ENCODE results near the gene ADRB2.
"Not testable (repeated sequence)": the region's sequence is repeated elsewhere in the genome, so short reads cannot be mapped to it uniquely, and the experiment has no call there.

ADRB2 gene

DNA sequence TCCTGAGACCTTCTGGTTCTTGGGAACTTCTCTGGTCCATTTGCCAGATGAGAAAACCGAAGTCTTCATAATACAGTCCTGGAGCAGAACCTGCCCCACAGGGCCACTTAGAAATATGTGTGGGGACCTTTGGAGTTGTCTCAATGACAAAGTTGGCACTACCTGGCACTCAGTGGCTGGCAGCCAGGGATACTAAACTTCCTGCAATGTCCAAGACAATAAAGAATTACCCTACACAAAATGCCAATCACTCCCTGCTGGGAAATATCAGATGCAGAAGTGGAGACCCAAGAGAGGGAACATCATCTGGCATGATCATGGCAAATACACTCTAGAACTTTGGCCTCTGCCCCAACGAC is 29.6 kb downstream of the ADRB2 start:
- DNase-seq: no peak

DNA sequence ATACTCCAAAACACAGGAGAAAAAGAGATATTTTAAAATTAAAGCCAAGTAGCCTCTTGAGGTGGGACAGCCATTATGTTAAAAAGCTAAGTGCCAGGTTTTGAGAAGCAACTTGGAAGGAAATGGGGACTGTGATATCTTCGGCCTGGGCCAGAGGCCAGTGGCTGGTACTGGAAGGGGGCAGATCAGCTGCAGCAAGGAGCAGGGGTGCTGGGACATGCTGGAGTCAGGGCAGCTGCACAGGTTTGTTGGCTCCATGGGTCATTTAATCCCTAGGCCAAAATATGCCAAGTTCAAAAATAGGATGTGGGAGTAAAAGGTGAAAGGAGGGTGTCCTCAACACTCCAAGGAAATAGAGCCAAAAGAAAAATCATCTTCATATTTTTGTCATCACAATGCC is 30.0 kb downstream of the ADRB2 start:
- no peak for DNase-seq

DNA sequence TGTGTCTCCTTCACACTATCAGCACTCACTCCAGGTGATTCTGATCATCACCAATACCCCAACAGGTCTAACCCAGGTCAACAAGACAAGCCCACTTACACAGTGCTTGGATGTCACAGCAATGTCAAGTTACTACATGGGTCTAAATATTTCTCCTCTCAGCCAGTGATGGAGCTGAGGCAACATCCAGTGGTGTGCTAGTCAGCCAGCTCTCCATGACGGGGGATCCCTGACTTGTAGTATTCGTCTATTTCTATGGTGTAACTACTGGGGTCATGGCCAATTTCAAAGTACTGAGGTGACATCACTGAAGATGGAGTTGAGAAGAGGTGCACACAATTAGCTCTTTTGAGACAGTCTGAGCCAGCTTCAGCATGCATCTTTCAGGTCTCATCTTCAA is 31.1 kb downstream of the ADRB2 start:
- DNase-seq: no peak

DNA sequence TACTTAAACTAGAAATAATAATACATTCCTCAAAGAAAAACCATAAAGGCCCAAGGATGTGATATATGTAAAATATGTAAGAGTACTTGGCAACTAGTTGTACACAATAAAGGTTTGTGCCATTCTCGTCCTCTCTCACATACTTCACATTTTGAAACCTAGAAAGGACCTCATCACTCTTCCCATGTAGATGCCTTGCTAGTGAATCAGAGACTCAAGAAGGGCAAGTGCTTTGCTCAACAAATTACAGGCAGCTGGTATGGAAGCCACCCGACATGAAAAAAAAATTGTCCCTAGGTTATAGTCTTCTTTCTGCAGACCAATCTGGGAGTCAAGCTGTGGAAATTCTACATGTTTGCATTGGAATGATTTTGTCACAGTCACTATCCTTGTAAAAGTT is 31.7 kb downstream of the ADRB2 start:
- no peak for DNase-seq

DNA sequence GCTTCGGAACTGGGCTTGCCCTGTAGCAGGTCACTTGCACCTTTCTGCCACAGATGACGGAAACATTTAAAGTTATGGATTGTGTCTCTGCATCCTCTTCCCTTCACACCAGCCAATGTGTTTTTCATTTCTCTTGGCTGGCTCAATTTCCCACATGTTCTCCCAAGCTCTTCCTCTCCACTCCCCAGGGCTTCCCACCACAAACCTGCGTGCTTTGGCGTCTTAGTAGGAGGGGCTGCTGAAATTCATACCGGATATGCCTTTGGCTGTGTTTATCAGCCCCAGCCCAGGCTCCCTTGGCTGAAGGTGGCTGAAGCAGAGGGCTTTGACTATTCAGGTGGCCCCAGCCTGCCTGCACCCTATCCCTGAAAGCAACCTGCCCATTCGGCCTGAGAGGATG is 32.1 kb downstream of the ADRB2 start:
- DNase-seq: no peak

DNA sequence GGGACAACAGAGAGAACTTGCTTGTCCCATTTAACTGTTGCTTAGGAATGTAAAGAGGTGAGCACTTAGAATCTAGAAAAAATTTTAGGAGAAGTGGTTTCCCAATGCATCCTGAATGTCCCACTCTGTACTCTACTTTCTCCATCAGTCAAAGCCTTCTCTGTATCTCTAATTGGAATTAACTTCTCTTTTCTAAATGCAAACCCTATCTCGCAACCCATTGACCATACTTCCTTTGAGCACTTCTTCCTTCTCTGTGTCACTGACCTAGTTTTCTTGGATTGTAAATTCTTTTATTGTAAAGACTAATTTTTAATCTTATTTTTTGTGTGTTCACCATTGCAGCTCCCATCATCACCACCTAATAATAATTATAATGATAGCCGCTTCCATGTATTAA is 33.3 kb downstream of the ADRB2 start:
- no peak for DNase-seq

DNA sequence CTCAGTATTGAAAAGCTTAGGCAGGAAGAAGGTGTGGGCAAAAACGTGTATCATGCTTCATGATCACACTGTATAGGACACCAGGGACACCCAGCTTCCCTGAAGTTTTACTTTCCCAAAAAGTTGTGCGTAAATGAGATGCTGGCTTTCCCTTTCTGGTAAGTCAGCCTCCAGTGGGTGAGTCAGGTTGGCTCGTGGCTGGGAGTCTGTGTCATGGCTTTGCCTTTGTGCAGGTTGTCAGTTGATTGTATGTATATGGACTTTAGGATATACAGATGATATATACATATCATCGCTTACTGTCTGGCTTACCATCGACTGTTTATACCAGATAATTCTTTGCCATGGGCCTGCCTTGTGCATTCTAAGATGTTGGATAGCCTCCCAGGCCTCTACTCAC is 34.2 kb downstream of the ADRB2 start:
- no peak for DNase-seq

DNA sequence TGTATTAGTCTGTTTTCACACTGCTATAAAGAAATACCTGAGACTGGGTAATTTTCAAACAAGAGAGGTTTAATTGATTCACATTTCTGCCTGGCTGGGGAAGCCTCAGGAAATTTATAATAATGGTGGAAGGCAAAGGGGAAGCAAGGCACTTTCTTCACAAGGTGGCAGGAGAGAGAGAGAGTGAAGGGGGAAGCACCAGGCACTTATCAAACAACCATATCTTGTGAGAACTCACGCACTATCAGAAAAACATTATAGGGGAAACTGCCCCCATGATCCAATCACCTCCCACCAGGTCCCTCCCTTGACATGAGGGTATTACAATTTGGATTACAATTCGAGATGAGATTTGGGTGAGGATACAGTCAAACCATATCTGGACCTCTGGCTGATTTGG is 34.7 kb downstream of the ADRB2 start:
- DNase-seq: no peak

DNA sequence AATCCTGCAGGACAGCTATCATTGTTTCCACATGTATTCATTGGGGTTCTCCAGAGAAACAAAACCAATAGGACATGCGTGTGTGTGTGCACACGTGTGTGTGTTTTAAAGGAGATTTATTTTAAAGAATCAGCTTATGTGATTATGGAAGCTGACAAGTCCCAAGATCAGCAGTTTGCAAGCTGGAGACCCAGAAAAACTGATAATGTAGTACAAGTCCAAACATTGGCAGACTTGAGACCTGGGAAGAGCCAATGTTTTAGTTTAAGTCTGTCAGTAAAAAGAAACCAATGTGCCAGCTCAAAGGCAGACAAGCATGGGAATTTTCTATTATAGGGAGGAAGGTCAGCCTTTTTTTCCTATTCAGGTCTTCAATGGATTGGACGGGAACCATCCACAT is 35.3 kb downstream of the ADRB2 start:
- no peak for DNase-seq

DNA sequence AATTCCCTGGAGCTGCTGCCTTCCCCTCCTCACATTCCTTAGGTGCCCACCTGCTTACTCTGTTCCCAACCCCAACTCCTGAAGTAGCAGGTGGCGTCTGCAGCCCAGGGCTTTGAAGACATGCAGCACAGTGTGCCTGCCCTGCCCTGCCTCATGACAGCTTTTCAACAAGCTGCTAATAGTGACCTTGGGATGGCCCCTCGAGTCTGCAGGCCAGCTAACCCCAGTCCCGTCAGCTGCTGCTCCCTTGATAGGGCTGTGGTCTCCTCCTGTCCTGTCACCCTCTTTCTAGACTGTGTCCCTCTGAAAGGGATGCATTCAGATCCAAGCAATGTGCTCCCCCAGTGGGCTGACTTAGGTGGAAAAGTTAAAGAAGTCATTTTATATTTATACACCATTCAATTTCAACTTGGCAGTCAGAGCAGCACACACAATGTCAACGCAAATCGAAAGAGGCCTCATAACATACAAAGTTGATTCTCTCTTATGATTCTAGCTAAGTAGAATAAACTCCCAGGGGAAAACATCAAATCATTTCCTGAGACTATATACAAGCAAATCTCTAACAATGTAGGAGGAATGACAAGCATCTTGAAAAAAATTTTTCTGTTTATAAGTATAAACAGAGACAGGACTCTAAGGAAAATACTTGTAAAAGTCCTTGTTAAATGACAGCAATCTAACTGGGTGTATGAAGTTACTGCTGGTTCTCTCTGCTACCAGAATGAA is 37.9 kb downstream of the ADRB2 start:
- no peak for DNase-seq

DNA sequence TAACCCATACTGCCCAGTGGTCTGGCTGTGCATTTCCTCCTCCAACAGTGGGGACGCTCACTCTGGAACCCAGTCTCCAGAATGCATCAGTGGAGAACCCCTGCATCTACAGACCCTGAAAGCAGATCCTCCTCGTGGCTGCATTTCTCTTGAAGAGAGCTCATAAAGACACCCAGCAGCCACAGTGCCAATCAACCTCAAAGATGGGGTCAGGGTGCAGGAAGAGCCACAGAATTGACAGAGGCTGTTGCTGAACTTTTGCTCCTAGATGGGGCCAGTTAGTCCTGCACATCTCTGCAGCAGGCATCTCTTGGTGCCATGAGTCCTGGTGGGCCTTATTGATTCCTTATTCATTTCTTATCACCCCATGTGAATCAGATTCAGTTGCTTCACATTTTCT is 39.6 kb downstream of the ADRB2 start:
- DNase-seq: no peak

DNA sequence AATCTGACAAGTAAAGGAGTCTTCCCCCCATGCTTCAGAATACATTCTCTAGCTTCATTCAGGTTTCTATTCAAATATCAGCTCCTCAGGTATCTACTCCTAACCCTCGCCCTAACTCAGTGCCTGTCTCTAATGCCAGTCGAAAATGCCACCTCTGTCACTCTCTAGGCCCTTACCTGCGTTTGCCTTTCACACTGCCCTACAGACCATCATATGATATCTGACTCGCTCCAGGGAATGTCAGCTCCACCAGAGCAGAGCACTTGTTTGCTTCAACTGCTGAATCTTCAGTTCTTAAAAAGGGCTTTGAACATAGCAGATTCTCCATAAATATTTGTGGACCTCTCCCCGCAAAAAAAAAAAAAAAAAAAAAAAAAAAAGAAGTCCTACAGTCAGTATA is 46.7 kb downstream of the ADRB2 start:
- DNase-seq: no peak

DNA sequence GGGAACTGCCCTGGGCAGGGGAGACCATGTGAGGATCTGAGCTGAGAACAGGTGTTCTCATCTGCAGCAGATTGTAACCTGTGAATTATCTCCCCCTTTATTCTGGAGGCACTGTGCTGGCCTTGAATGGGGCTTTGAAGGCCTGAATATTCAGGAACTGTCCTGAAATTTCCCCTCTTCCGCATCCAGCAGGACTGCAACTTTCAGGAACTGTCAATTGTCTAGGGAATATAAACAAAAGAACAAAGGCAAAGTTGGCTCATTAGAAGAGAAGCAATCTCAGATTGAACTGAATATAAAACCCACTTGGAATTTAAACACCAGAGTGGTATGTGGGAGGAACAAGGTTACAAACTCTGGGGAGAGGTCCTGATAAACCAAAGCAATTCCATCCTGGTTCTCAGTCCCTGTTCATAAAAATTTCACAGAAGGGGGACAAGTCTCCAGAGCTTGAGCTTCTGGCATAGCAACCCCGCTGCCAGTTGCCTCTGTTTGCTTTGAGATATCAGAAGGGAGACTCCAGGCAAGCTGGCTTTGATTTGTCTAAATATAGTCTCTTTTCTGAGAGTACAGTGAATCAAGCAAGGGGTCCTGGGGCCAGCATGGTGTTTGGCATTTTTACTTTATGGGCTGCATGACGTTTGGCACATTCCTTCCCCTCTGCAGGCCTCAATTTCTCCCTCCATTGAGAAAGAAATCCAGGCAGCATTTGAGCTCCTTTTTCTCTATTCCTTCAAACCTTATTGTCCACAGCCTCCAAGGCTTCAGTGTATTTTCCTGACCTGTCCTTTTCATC is 47.5 kb downstream of the ADRB2 start:
- no peak for DNase-seq

DNA sequence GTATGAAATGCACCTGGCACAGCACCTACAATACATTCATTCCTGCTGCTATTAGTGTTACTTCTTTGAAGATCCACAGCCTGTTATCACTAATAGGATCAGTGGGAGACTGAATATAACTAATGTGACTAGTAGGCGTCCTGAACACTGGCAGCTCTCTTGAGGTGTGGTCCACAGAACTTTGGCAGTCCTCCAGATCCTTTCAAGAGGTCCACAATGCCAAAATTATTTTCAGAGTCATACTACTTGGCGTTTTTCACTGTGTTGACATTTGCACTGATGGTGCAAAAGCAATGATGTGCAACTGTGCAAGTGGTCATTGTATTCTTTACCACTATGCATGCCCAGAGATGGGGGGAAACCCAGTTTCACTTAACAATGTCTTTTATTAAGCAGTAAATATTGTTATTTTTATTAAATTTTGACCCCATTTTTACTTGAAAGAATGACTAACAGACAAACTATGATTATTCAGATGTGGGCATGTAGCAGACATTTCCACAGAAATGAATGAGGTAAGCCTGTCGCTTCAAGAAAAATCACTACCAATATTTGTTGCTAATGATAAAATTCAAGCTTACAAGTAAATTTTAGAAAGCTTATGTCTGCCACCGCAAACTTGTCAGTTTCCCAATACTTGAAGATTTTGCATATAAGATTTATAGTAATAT is 48.9 kb downstream of the ADRB2 start:
- DNase-seq: no peak

DNA sequence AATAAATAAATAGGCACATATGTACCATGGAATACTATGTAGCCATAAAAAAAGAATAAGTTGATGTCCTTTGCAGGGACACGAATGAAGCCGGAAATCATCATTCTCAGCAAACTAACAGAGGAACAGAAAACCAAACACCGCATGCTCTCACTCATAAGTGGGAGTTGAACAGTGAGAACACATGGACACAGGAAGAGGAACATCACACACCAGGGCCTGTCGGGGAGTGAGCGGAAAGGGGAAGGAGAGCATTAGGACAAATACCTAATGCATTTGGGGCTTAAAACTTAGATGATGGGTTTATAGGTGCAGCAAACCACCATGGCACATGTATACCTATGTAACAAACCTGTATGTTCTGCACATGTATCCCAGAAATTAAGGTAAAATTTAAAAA is 51.0 kb downstream of the ADRB2 start:
- not testable (repeated sequence) for DNase-seq
